Putamen (tissue), 1 donor: Measurements from ENCODE around the gene TBC1D16.

Experiments used
- DNase-seq: peaks from one replicate; pipeline ENCODE4 v3.0.0-alpha.2; 2016; ENCODE audit warnings: low spot score

TBC1D16 gene

DNA sequence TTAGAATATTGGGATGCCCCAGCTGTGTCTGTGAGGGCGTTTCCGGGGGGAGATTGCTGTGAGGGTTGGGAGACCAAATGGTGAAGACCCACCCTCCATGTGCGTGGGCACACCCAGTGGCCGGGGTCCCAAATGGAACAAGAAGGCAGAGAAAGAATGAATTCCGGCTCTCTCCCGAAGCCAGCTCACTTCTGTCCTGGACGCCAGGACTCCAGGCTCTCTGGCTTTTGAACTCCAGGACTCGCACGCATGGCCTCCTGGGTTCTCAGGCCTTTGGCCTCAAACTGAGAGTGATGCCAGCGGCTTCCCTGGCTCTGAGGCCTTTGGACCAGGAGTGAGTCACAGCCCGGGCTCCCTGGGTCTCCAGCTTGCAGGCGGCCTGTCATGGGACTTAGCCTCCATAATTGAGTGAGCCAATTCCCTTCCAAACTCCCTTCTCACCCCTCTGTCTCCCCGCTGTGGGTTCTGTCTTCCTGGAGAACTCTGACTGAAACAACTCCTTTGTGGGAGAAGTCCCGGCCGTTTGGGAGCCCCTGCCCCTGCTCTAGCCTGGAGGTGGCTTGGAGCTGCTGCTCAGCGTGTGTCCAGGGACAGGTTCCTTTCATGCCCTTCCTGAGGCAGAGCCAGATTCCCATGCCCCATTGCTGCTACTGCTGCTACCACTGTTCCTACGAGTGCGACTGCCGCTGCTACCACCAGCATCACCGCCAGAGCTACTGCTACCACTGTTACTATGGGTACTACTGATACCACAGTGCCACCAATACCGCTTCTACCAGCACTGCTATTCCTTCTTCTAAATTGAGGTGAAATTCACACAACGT lies 146.6 kb downstream of the TBC1D16 start:
- no peak for DNase-seq

DNA sequence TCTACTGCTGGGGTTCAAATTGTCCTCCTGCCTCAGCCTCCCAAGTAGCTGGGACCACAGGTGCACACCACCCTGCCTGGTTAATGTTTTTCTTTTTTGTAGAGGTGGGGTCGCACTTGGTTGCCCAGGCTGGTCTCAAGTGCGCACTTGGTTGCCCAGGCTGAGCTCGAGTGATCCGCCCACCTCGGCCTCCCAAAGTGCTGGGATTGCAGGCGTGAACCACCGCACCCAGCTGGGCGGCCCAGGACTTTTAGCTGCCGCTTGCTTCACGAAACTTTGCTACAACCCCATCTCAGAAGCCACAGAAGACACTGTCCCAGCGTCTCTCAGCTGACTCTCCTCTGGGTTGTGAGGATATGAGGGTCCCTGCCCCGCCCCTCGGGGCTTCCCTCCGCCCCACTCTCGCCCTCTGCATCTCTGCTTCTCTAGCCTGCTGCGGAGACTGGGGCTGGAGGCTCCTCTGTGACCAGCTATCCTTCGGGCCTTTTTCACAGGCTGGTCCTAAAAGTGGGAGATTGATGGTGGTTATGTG lies 147.6 kb downstream of the TBC1D16 start:
- DNase-seq = no peak

DNA sequence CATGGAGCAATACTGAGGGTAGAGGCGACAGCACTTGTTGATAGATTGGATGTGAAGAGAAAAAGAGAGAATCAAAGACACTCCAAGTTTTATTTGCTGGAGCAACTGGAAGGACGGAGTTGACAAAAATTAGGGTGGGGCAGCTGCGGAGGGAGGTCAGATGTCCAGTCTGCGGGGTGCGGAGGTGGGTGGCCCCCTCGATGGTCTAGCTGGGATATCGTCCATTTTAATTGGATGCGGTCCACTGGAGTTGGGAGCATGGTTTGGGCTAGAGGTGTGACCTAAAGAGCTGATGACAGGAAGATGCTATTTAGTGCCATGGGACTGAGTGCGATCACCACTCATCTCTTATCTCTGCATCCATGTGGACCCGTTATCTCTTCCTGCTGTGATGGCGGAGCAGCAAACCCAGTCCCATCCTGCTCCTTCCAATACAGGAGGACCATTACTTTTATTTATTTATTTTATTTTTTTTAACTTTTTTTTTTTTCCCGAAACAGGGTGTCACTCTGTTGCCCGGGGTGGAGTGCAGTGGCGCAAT lies 148.2 kb downstream of the TBC1D16 start:
- DNase-seq = no peak

DNA sequence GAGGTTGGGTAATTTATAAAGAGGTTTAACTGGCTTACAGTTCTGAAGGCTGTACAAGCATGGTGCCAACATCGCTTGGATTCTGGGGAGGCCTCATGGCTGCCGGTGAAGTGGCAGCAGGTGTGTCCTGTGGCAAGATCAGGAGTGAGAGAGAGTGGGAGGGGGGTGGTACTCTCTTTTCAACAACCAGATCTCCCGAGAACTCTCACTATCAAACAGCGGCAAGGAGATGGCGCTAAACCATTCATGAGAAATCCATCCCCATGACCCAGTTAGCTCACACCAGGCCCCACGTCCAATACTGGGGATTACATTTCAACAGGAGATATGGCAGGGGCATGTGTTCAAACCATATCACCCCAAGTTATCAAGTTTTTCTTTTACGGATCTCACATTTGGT lies 152.5 kb downstream of the TBC1D16 start:
- no peak for DNase-seq
